Subcutaneous adipose tissue (tissue), 4 donors: ENCODE results near the gene DUSP18. TPM values are rescaled to one million over a fixed set of nuclear protein-coding genes. Genes with fewer than 3 reads are reported as not detected.

ENCODE experiments used
- CTCF ChIP-seq: fragments of 450-650 bp; IDR thresholded peaks from one replicate; pipeline ENCODE4 v1.5.1; 2016; ENCODE audit warnings: low read depth, mild to moderate bottlenecking, control low read depth, antibody characterized with exemption, moderate library complexity
- total RNA-seq, 4 donors: library from RNA; depleted of rRNA; stranded (reverse); fragments of >200 nt; gene quantifications; one replicate each; pipeline ENCODE4 v1.1.0, GENCODE V29; 2016

The DUSP18 gene
- total RNA-seq, 4 donors from 2014 or later: 3.8 to 13.1 (median 7.6) TPM

- no peak for TF ChIP-seq CTCF
These were observed 33.0 kb downstream of the DUSP18 start for GRCh38 chr22:30634471-30635233.

- no peak for TF ChIP-seq CTCF
These were observed 39.2 kb downstream of the DUSP18 start for GRCh38 chr22:30628491-30628890.

GRCh38 chr22:30627471-30627870 lies 40.2 kb downstream of the DUSP18 start:
- no peak for TF ChIP-seq CTCF

GRCh38 chr22:30626413-30626812 lies 41.3 kb downstream of the DUSP18 start:
- no peak for TF ChIP-seq CTCF

- no peak for TF ChIP-seq CTCF
These were observed 49.9 kb downstream of the DUSP18 start for GRCh38 chr22:30617819-30618218.

- no peak for TF ChIP-seq CTCF
These were observed 52.1 kb downstream of the DUSP18 start for GRCh38 chr22:30615543-30615954.

GRCh38 chr22:30614879-30615278 lies 52.8 kb downstream of the DUSP18 start:
- no peak for TF ChIP-seq CTCF
